CD4-positive, alpha-beta T cell treated with Interleukin-21 for 1 hour (primary cell): Measurements from ENCODE around the gene FAM107A.

Source experiments
- DNase-seq: peaks from one replicate; pipeline ENCODE4 v3.0.0-alpha.2; 2020

Gene FAM107A

DNA sequence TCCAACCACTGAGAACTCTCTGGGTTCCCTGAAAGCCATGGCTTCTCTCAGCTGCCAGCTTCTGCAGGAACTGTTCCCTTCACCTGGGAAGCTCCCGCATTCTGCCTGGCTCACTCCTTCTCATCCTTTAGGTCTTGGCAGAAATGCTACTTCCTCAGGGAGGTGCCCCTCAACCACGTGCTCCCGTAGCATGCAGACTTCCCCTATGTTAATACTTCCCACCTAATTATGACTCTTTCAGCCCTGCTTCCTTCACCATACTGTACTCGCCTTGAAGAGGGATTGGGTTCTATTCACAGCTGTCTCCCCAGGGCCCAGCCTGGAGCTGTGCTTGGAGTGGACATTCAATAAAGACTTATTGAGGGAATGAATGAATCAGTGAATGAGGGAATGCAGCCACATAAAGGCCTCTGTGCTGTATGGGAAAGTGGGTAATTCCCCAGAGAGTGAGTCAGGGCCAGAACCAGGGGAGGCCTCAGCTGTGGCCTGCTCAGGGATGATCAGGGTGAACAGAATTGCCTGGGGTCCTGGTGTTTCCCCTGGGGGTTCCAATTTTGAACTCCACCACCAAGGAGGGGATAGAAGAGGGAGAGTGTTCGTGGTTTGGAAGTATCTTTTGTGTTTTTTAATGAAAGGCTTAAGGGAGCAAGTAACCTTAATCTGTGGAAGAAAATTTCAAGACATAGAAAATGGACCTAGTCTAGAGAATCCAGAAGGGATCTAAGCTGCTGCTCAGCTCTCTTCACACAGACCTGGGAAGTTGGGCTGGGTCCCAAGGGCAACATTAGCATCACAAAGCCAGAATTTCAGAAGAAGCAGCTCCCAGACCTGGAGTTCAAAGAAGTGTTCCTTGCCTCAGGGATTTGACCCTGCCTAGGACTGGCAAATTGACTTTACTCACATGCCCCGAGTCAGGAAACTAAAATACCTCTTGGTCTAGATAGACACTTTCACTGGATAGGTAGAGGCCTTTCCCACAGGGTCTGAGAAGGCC lies 14.6 kb upstream of the FAM107A start:
- DNase-seq, result no peak

DNA sequence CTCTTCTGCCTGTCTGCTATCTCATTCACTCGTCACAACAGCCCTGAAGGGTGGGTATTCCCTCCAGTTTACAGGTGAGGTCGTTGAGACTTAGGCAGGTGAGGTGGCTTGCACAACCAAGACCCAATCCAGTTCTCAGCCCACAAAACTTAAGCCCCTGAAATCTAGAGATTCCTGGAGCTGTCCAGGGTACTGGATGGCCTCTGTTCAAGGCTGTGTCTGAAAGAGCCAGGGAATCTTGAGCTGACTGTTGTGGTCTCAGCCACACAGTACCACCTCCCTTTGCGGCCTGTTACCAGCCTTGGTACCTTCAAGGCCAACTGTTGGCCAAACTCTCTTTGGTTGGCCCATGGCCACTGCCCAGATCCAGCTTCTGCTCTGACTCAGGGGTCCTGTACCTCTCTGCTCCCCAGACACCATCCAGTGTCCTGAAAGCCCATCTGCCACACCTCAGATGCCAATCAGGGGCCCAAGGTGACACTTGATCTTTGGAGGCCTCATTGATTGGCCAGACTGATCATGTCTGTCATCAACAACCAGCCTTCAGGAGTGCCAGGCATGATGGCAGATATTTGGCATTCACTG lies 10.9 kb upstream of the FAM107A start:
- no peak for DNase-seq

DNA sequence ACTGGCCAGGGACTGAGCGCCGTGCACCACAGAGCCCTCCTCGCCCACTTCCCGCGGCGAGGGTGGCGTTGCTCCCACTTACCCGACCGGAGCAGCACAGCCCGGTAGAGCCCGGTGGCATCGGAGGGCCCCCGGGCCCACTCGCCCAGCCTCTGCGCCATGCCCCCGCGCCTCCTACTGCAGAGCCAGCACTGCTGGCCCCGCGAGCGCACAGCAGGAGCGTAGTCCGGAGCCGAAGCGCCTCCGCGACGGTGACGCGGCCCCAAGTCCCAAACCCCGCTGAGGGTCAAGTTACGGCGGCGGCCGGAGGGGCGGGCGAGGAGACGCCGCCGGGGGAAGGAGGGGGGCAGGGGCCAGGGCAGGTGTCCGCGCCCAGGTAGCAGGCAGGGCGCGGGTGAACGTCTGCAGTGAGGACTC lies 9.6 kb upstream of the FAM107A start:
- no peak for DNase-seq

DNA sequence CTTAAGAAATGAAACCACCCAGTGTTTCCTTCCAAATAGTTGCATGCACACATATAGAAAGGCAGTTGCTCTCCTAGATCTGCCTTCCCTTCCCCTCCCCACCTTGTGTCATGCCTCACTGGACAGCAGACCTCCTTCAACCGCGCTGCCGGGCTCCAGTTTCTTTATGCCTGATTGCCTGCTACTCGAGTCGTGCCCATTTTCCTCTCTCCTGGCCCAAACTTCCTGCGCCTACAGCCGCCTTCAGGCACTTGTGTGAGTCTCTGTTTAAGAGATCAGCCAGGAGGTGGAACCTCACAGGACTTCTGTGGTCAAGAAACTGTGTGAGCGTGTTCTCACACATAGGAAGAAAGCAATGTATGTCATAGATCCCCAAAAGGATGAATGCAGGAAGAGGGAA lies 8.8 kb upstream of the FAM107A start:
- no peak for DNase-seq

DNA sequence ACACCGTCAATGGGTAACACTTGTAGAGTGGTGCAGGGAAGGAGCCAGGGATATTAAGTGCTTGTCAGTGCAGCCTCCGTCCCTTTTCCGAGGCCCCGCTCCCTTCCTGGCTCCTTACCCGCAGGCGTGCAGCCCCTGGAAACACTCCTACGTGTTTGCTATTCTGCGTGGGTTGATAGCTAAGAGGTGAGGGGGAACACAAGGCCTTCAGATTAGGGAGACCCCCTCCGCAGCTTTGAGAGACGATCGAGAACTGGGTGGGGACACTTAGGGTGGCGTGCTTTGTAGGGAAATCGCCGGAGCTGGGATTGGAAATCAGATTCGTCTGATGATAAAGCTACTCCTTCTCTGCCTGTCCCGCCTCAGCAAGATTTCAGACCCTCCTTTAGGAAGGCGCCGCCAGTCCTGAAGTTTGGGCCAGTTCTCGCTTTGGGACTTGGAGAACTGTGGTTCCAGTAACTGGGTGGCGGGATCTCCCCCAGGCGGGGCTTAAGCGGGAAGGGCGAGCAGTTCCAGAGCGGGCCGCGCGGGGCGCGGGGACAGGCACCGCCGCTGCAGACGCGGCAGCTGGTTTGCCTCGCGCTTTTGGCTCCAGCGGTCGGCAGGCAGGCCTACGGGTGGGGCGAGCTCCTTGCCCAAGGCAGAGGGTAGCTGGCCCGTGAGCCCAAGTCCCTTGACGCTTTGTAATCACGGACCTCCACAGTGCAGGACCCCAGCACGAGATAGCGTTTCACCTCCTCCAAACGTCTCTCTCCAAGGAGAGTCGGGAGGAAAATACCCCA lies 8.0 kb upstream of the FAM107A start:
- peak; percentile 50 for DNase-seq

DNA sequence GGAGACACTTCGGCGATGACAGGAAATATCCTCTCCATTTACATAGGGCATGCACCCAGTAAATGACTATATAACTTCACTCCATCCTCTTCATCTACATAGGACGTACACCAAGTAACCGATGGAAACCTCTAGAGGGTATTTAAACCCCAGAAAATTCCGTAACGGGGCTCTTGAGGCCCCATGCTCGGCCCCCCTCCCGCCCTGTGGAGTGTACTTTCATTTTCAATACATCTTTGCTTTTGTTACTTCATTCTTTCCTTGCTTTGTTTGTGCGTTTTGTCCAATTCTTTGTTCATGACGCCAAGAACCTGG lies 7.5 kb upstream of the FAM107A start:
- peak; percentile 12 for DNase-seq

DNA sequence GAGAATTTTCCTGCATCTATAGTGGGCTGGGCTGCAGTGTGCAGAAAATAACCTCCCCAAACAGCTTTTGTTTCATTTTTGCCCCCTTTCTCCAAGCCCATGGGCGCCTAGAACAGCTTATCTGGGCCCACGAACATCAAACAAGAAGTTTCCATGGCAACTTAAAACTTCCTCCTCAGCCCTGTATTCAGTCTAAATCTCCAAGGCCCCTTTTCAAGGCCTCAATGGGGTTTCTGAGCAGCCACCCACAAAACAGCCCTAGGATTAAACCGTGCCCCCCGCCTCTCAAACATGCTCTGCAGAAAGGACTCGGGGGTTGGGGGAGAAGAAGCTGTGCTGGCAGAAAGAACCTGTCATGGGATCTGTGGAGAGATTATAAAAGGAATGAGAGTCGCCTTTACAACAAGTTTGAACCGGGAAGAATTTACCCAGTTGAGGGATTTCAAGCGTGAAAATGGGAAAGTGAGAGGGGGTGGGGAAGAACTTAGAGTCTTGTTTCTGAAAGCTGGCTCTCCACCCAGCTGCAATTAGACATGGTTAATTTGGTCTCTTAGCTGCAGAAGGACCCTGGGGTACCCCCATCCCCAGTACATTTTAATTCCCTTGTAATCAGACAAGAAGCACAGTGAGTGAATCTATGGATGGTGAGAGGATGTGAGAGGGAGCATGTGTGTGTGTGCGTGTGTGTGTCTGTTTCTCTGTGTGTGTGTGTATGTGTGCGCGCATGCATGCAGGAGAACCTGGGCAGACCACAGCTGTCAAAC lies 4.3 kb upstream of the FAM107A start:
- DNase-seq, result no peak

DNA sequence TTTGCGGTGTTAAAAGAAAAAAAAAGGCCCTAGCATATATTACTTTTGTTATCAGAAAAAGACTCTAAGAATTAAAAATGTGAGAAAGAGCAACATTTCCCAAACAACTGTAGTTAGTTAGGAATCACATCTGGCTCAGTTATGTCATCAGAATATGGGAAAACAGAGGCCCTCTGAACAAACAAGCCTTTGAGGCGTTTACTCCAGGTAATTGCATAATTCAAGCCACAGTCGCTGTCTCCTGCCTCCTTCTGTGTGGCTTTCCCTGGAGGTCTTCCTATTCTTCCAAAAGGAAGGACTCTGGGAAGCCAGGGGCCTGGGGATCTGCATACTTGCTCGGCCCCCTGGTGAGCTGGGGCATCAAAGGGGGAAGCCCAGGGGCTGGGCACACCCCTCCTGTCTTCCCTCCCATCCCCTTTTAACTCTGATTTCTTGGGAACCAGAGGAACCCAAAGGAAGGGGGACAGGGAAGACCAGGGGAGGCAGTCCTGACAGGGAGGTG lies 3.7 kb upstream of the FAM107A start:
- DNase-seq, result no peak

DNA sequence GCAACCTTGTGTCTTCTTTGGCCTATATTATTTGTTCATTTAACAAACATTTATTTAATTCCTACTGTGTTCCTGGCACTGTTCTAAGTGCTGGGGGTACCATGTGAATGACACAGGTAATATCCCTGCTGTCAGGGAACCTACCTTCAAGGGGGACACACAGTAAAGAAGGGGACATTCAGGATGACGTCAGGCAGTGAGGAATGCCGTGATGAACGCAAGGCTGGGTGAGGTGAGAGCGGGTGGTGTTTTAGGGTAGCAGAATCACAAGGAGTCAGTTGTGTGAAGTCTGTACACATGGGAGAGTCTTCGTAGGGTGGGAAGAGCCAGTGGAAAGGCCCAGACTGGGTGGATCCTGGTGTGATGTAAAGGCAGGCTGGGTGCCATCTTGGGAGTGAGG lies 1.7 kb upstream of the FAM107A start:
- DNase-seq, result no peak

DNA sequence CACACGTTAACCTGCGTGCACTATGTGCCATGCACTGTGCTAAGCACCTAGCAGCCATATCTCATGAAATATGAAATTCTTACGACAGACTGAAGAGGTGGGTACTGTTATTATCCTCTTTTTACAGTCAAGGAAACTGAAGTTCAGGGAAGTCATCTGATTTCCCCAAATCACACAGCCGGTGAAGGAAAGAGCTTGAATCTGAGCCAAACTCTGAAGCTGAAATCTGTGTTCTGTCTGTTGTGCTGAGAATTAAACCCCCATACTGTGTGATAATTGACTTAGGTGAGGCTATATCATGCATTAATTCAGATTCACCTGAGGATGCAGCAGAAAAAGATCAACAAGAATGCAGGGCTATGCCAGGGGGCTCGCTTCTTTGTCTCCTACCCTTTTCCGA lies 475 bp downstream of the FAM107A start:
- DNase-seq, result no peak

DNA sequence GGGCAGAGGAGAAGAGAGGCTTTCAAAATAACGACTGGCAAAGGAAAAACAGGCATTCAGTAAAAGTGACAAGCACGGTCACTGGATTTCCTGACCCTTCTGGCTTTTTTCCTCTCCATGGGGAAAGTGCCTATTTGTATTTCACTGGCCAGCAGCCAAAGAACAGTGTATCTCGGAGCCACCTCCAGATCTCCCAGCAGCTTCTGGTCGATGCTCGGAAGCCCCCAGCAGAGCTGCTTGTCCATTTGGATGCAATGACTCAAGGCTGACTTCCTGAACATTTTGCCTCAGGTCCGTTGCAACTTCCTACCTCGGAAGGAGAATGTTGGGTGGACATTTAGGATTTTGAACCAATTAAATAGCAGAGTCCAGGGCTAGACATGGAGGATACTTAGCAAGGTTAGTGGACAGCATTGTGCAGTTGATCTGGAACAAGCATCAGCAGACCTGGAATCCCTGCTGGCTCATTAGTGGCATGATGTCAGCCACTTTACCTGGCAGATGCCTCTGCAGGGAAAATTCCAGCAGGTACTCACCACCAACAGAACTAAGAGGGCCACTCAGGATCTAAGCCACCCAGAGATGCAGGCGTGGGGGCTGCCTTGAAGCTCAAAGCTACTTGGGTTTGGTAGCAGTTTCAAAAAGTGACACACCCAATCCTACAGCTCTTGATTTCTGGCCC lies 1.1 kb downstream of the FAM107A start:
- no peak for DNase-seq

DNA sequence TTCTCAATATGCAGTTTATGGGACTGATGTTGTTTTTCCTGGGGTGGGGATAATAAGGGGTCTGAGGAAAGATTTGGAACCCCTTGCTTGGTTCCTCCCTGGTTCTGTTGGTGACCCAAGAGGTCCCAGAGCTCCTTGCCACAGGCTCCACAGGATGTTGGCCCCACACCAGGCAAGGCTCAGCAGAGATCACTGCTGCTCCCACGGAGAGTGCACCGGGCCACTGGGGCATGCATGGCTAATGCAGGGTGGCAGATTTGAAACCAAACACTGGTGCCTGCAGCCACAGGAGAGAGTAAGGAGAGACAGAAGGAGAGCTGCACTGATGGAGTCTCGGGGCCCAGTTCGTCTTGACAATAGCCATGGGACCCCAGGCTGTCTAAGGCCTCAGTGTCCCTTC lies 2.5 kb downstream of the FAM107A start:
- DNase-seq, result no peak

DNA sequence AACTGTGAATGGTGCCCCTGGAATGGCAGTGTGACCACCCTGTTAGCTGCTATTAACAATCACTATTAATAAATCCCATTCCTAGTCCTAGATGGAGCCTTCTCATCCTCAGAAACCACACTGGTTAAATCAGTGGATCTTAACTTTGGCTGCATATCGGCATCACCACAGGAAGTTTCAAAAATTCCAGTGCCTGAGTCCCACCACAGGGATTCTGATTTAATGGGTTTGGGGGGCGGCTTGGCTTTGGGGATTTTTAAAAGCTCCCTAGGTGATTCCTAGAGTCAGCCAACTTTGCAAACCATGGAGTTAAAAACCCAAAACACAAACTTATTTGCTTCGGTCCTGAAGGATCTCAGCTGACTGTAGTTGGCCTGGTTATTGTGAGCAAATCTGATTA lies 3.1 kb downstream of the FAM107A start:
- DNase-seq, result no peak

DNA sequence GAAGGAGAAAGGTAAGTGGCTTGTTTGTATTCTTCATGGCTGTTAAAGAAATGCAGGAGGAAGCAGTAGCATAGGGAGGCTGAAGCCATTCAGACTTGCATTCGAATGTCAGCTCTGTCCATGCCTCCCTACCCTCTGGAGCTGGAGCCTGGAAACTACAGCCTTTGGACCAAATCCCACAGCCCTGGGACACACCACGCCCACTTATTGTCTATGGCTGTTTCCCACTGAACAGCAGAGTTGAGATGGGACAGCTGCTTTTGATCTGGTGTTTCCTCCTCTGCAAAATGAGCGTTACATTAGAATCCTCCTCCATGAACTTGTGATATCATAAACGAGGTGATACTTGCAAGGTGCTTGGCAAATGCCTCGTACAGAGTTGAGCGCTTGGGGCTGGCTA lies 3.6 kb downstream of the FAM107A start:
- no peak for DNase-seq

DNA sequence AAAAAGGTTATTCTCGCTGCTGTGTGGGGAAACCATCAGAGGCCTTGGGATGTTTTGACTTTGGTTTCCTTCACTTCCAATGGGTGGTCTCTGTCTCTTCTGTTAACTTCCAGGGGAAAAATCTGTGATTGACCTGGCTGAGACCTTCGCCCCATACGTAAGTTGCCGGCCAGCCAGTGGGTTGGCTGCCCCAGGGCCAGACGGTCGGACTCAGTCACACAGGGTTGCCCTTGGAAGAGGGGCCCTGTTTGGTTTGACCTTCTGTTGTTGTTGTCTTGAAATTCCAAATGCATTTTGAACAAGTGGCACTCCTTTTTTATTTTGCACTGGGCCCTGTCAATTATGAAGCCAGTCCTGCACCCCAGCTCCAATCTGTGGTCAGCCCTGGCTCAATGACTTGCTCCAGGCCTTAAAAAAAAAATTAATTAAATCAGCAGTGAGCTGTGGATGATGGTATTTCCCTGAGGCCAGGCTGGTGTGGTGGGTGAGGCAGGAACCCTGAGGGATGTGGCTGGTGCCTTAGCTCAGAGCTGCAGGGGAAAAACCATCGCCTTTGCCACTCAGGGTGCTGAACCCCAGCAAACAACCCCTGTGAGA lies 4.5 kb downstream of the FAM107A start:
- DNase-seq, result no peak

DNA sequence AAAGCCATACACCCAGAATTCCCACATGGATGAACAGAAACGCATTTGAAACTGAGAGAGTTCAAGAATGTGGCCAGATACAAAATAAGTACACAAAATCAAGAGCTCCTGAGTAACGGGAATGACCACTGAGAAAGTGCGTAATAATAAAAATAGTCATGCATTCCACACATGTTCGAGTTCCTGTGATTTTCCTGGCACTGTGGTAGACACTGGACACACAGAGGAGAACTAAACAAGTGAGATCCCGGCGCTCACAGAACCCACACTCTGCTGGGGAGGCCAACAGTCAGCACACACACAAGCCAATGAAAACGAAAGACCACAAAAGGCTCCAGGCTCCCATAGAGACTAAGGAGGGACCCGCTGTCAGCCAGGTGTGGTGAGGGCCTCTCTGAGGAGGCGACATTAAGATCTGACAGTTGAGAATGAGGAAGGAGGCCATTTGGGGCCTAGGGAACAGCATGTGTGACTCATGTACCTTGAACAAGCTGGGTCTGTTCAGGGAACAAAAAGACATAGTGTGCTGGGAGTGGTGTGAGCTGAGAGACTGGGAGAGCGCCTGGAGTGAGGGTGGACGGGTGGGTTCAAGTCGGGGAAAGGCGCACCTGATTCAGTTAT lies 5.1 kb downstream of the FAM107A start:
- DNase-seq, result no peak

DNA sequence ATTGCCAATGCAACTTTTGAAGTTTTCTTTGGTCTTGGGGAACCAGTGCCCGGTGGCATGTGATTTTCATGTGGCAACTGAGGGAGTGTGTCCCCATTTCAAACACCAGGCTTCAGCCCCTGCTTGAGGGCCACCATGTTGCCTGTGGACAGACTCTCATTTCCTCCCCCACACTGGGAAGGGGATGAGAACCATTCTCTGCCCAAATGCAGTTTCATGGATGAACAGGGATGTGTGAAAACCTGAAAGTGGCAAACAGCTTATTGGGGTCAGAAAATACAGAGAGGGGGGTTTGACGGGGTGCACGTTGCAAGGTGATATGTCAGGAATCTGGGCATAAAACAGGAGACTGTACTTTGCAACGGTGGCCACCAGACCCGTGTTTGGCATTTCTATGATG lies 6.3 kb downstream of the FAM107A start:
- no peak for DNase-seq

DNA sequence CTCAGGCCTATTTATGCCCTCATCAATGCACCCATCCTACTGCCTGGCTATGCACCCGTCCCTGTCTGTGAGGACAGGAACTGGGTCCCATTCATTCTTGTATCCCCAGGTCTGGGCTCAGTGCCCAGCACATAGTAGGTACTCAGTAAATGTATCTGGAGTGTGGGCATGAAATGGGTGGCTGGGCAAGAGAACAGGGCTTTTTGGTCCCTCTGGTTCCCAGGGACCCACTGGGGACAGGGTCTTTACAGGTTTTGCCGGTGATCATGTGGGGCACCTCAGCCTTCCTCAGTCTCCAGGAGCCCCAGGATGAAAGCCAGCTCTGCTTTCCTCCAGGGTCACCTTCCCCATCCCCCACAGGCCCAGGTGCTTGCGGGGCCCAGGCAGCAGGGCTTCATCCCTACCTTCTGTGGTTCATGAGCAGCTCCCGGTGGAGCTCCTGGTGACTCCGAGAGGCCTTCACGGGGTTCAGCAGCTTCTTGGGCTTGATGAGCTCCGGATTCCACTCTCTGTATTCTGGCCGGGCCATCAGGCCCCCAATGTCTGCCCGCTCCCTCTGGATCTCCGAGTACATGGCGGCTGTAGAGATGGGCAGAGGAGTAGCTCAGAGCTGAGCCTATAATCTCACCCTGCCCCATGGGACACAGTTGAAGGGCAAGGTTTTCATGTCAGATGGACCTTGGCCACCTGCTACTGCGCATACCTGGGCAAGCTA lies 7.7 kb downstream of the FAM107A start:
- no peak for DNase-seq

DNA sequence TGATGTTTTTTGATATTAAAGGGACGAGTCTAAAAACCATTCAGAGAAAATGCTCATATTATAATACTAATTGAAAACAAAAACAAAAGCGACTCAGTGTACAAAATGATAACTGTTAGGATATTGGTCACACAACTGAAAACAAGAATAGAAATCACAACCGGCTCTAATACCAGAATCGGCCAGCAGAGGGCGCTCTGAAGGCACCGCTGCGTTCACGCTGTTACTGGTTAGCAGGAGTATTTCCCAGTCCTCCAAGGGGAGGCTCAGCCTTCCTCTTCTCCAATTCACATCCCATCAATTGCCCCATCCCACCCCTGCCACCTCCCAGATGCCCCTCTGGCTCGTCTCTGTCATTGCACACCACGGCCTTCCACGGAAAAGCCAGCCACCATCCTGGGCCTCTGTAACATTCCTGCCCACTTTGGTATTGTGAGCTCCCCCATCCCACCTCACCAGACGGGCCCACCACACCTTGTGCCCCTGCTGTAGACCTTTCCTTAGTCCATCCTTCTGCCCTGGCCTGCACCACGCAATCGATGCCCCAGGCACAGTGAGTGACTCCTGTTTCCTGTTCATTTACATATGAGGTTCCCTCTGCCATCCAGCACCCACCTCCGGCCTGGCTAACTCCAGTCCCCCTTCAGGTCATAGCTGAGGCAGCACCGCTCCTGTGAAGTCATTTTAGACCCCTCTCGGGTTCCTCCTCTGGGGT lies 8.5 kb downstream of the FAM107A start:
- peak; percentile 56 for DNase-seq

DNA sequence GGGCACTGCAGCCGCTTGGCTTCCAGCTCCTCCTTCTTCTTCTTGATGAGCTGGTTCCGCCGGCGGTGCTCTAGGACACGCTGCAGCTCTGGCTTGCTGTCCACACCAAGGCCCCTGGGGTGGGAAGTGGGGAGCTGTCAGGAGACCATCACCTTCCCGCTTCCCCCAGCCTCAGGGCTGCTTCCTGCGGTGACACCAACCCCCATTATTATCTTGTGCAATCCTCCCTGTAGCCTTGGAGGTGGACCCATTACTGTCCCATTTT lies 10.0 kb downstream of the FAM107A start:
- no peak for DNase-seq
